ENCODE results near the gene CTTN. TPM values are rescaled to one million over a fixed set of nuclear protein-coding genes. Genes with fewer than 3 reads are reported as not detected.

The CTTN gene
- total RNA-seq, 1 experiment from 2014 or later, result 533 TPM

DNA sequence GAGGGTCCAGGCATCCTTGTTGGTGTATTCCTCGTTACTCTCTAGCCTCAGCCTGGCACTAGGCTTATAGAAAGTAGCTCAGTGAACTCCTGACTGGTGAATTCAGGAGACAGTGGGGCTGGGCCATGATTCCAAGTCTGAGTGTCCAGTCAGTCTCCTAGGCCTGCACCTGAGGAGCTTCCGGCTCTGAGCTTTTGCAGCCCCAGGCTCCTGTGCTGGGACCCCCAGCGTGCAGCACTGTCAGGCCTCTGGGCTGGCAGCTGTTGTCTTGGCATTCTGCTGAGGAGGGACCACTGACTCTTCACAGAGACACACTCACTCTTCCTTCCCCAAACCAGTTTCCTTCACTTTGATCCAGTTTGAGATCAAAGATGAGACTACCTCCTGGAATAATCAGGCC, 82.4 kb downstream of the CTTN start:
- peaks cover 49% of the 10 kb centered on the region for H3K4me1 ChIP-seq (replicated peaks; ENCODE audit: insufficient read depth)
- TF ChIP-seq, protein P1, sequence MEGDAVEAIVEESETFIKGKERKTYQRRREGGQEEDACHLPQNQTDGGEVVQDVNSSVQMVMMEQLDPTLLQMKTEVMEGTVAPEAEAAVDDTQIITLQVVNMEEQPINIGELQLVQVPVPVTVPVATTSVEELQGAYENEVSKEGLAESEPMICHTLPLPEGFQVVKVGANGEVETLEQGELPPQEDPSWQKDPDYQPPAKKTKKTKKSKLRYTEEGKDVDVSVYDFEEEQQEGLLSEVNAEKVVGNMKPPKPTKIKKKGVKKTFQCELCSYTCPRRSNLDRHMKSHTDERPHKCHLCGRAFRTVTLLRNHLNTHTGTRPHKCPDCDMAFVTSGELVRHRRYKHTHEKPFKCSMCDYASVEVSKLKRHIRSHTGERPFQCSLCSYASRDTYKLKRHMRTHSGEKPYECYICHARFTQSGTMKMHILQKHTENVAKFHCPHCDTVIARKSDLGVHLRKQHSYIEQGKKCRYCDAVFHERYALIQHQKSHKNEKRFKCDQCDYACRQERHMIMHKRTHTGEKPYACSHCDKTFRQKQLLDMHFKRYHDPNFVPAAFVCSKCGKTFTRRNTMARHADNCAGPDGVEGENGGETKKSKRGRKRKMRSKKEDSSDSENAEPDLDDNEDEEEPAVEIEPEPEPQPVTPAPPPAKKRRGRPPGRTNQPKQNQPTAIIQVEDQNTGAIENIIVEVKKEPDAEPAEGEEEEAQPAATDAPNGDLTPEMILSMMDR (conservative IDR thresholded peaks at IDR 0.05), result no peak
- no peak for TF ChIP-seq EZH2 (IDR thresholded peaks at IDR 0.05; ENCODE audit: low read depth)
- no peaks in the 10 kb centered on the region for H3K9me2 ChIP-seq (ENCODE audit: insufficient read depth)
- H3K9me3 ChIP-seq (ENCODE audit: insufficient read depth, low read depth), result no peaks in the 10 kb centered on the region
- H4K20me1 ChIP-seq (ENCODE audit: insufficient read depth), result no peaks in the 10 kb centered on the region
- no TSS peak for BruUV-seq (replicated peaks)
- CTCF ChIA-PET, result interaction anchor here (0.9 to 2.4 kb wide), 2 partner anchors 32 to 87 kb away, joined by 4 to 9 read pairs; no protein-coding TSS in a partner anchor
- intact Hi-C loops (cut with micrococcal nuclease; ENCODE audit: unreplicated experiment), result loop anchor here (5.0 to 10.0 kb wide), 2 partner anchors 77 to 174 kb away; no protein-coding TSS in a partner anchor
- H3K4me2 ChIP-seq, result peak overlapping the region; percentile 79; the same call in 1 of the 2 replicates
- no peaks in the 10 kb centered on the region for H3K79me2 ChIP-seq (ENCODE audit: low read depth)
- no peak for DNase-seq
- POLR2A ChIA-PET (ENCODE audit: unreplicated experiment), result no interaction called here
- peaks cover 42% of the 10 kb centered on the region for H3F3A ChIP-seq (ENCODE audit: insufficient read depth, low read depth)
- no peaks in the 10 kb centered on the region for H3K27me3 ChIP-seq (ENCODE audit: insufficient read depth, low read depth)
- H3K27ac ChIP-seq, result no peak overlapping the region; the same call in 1 of the 2 replicates
- no peak overlapping the region for H2AFZ ChIP-seq
- no peak overlapping the region for H3K4me3 ChIP-seq
- H3K36me3 ChIP-seq (ENCODE audit: low read depth), result no peaks in the 10 kb centered on the region

DNA sequence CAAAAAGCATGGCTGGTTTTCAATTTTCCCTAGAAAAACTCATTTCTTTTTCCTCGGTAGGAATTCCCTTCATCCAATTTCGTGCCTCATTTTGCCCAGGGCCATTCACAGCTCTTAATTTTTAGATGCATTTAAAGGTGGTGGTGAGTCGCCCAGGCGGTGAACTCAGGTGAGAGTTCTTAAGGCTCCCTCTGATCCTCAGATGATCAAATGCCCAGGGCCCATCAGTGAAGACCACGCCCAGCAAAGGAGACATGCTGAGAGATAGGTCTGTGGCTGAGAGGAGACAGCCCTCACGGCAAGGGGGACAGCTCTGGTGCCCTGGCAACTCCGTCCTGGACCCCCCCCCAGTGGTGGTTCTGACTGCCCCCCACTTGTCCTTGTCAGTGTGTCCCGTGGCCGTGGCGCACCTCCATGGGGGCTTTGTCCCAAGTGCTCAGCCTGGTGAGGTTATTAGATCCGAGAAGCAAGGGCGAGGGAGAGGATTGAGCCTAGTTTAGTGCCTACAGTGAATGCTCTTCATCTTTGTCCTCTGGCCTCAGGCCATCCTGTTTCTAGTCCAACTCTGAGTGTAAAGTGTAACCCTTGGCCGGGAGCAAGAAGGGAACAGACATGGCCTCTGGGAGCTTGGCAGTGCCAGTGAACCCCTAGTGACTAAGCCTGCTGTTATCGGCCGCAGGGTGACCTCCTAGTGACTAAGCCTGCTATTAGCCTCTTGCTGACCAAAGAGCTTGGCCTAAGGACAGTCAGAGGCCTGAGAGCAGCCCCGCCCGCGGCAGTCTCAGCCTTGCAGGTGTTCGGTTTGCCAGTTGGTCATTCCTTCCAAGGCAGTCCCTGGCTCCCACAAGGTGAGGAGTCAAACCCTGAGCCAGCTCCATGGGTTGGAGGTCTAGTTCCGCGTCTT, 83.5 kb downstream of the CTTN start:
- H3K9me3 ChIP-seq (ENCODE audit: insufficient read depth, low read depth), result no peaks in the 10 kb centered on the region
- no peaks in the 10 kb centered on the region for H3K36me3 ChIP-seq (ENCODE audit: low read depth)
- ChIA-PET CTCF (interaction anchor here (0.6 to 2.4 kb wide), 6 partner anchors 12 to 86 kb away, joined by 3 to 10 read pairs (median 7); no protein-coding TSS in a partner anchor), POLR2A (ENCODE audit: unreplicated experiment) (interaction anchor here (0.6 to 0.7 kb wide), 3 partner anchors 82 to 536 kb away, joined by 4 to 5 read pairs (median 4); no protein-coding TSS in a partner anchor)
- peaks cover 42% of the 10 kb centered on the region for H3F3A ChIP-seq (ENCODE audit: insufficient read depth, low read depth)
- H3K79me2 ChIP-seq (ENCODE audit: low read depth), result no peaks in the 10 kb centered on the region
- H2AFZ ChIP-seq, result 0 out of 2 replicates have a peak overlapping the region, but pooled peaks have one; percentile 2
- H3K27ac ChIP-seq, result peak overlapping the region; percentile 99
- intact Hi-C loops (cut with micrococcal nuclease; ENCODE audit: unreplicated experiment), result loop anchor here (1.0 to 10.0 kb wide), 4 partner anchors 36 to 173 kb away; no protein-coding TSS in a partner anchor
- H3K9me2 ChIP-seq (ENCODE audit: insufficient read depth), result no peaks in the 10 kb centered on the region
- peak overlapping the region; percentile 79 for H3K4me2 ChIP-seq
- peak; percentile 96 to 100 for DNase-seq
- H3K4me1 ChIP-seq (replicated peaks; ENCODE audit: insufficient read depth), result peaks cover 49% of the 10 kb centered on the region
- H4K20me1 ChIP-seq (ENCODE audit: insufficient read depth), result no peaks in the 10 kb centered on the region
- no TSS peak for BruUV-seq (replicated peaks)
- H3K4me3 ChIP-seq, result no peak overlapping the region; the same call in 1 of the 2 replicates
- no peak for TF ChIP-seq EZH2 (IDR thresholded peaks at IDR 0.05; ENCODE audit: low read depth)
- TF ChIP-seq, protein P1 (conservative IDR thresholded peaks at IDR 0.05), result no peak
- no peaks in the 10 kb centered on the region for H3K27me3 ChIP-seq (ENCODE audit: insufficient read depth, low read depth)

DNA sequence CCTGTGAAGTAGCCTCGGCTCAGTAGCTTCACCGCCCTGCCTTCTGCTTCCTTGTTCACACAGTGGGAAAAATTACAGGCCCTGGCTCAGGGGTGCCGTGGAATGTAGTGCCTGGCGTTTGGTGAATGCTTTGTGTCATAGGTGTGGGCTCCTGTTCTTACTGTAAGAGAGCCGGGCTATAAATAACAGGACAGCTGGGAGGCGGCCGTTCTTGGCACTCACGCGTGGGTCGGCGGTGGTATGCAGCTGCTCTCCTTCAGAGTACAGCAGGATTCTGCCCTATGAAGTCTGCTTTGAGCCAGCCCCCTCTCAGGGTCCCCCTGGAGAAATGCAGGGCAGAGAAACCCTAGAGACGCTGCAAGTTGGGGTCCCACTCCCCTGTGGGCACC, 84.2 kb downstream of the CTTN start:
- Histone ChIP-seq H3K9me2 (ENCODE audit: insufficient read depth) (no peaks in the 10 kb centered on the region), H3K79me2 (ENCODE audit: low read depth) (no peaks in the 10 kb centered on the region), H3K27me3 (ENCODE audit: insufficient read depth, low read depth) (no peaks in the 10 kb centered on the region), H3F3A (ENCODE audit: insufficient read depth, low read depth) (peaks cover 42% of the 10 kb centered on the region), H3K36me3 (ENCODE audit: low read depth) (no peaks in the 10 kb centered on the region), H2AFZ (0 out of 2 replicates have a peak overlapping the region, but pooled peaks have one; percentile 2), H3K27ac (peak overlapping the region; percentile 99), H3K4me1 (replicated peaks; ENCODE audit: insufficient read depth) (peaks cover 49% of the 10 kb centered on the region), H3K9me3 (ENCODE audit: insufficient read depth, low read depth) (no peaks in the 10 kb centered on the region), H3K4me2 (peak overlapping the region; percentile 79), H4K20me1 (ENCODE audit: insufficient read depth) (no peaks in the 10 kb centered on the region), H3K4me3 (peak overlapping the region; percentile 40; the same call in 1 of the 2 replicates)
- CTCF ChIA-PET, result interaction anchor here (0.6 to 2.4 kb wide), 5 partner anchors 11 to 521 kb away, joined by 3 to 10 read pairs (median 8); no protein-coding TSS in a partner anchor
- TF ChIP-seq, protein P1 (conservative IDR thresholded peaks at IDR 0.05), result no peak
- TF ChIP-seq EZH2 (IDR thresholded peaks at IDR 0.05; ENCODE audit: low read depth), result no peak
- intact Hi-C loops (cut with micrococcal nuclease; ENCODE audit: unreplicated experiment), result loop anchor here (1.0 to 10.0 kb wide), 4 partner anchors 36 to 172 kb away; no protein-coding TSS in a partner anchor
- BruUV-seq (replicated peaks), result TSS peak; percentile 21
- no peak for DNase-seq
- POLR2A ChIA-PET (ENCODE audit: unreplicated experiment), result interaction anchor here (0.6 kb wide), 5 partner anchors 65 to 537 kb away, joined by 3 to 5 read pairs (median 4); no protein-coding TSS in a partner anchor

Data from PC-9 (cell line).